KBM-7 (cell line): ENCODE results near the gene ERC2.
"Not testable (repeated sequence)": the region's sequence is repeated elsewhere in the genome, so short reads cannot be mapped to it uniquely, and the experiment has no call there.

Source experiments
- DNase-seq: peaks from one replicate; pipeline ENCODE4 v3.0.0-alpha.2; 2015
- in situ Hi-C: fragments of 300-500 bp; cut with MboI; formaldehyde crosslinking; loops from 2 replicates; pipeline ENCODE4 v1.14.3; 2020; ENCODE audit warnings: low sequenced_read_pairs, low pct_unique_long_range_greater_than_20kb, mixed read lengths

ERC2 gene

GRCh38 chr3:56113231-56113630 is 355.0 kb downstream of the ERC2 start:
- DNase-seq, result no peak
- in situ Hi-C loops, result no loop called here

- DNase-seq, result no peak
- in situ Hi-C loops, result no loop called here
Measured at GRCh38 chr3:56111606-56112304, 356.5 kb downstream of the ERC2 start.

GRCh38 chr3:56110886-56111285 is 357.4 kb downstream of the ERC2 start:
- DNase-seq, result no peak
- in situ Hi-C loops, result no loop called here

GRCh38 chr3:56107157-56107556 is 361.1 kb downstream of the ERC2 start:
- DNase-seq, result no peak
- in situ Hi-C loops, result no loop called here

- no peak for DNase-seq
- in situ Hi-C loops, result no loop called here
Measured at GRCh38 chr3:56102032-56102431, 366.2 kb downstream of the ERC2 start.

GRCh38 chr3:56101576-56101975 is 366.7 kb downstream of the ERC2 start:
- in situ Hi-C loops, result no loop called here
- DNase-seq, result no peak

GRCh38 chr3:56096999-56097398 is 371.3 kb downstream of the ERC2 start:
- in situ Hi-C loops, result no loop called here
- DNase-seq, result no peak

GRCh38 chr3:56094170-56094569 is 374.1 kb downstream of the ERC2 start:
- in situ Hi-C loops, result no loop called here

GRCh38 chr3:56089739-56090138 is 378.5 kb downstream of the ERC2 start:
- in situ Hi-C loops, result no loop called here
- no peak for DNase-seq

More at GRCh38 chr3:56094170-56094569, 374.1 kb downstream of the ERC2 start:
- no peak for DNase-seq

- no peak for DNase-seq
- in situ Hi-C loops, result no loop called here
Measured at GRCh38 chr3:56087451-56088053, 380.7 kb downstream of the ERC2 start.

GRCh38 chr3:56086355-56086754 is 381.9 kb downstream of the ERC2 start:
- no peak for DNase-seq
- in situ Hi-C loops, result no loop called here

GRCh38 chr3:56081246-56081645 is 387.0 kb downstream of the ERC2 start:
- in situ Hi-C loops, result no loop called here
- no peak for DNase-seq

- in situ Hi-C loops, result no loop called here
Measured at GRCh38 chr3:56076746-56077145, 391.5 kb downstream of the ERC2 start.

GRCh38 chr3:56075089-56075488 is 393.2 kb downstream of the ERC2 start:
- in situ Hi-C loops, result no loop called here
- DNase-seq, result no peak

More at GRCh38 chr3:56076746-56077145, 391.5 kb downstream of the ERC2 start:
- DNase-seq, result no peak

- in situ Hi-C loops, result no loop called here
- DNase-seq, result no peak
Measured at GRCh38 chr3:56069766-56070165, 398.5 kb downstream of the ERC2 start.

- in situ Hi-C loops, DNase-seq: not testable (repeated sequence)
Measured at GRCh38 chr3:56066405-56066804, 401.9 kb downstream of the ERC2 start.

GRCh38 chr3:56064684-56065083 is 403.6 kb downstream of the ERC2 start:
- in situ Hi-C loops, result no loop called here
- no peak for DNase-seq

- no peak for DNase-seq
- in situ Hi-C loops, result no loop called here
Measured at GRCh38 chr3:56061279-56061626, 407.0 kb downstream of the ERC2 start.

- in situ Hi-C loops, result no loop called here
- DNase-seq, result no peak
Measured at GRCh38 chr3:56060521-56061278, 407.6 kb downstream of the ERC2 start.

GRCh38 chr3:56059731-56060130 is 408.5 kb downstream of the ERC2 start:
- DNase-seq, result no peak

More at GRCh38 chr3:56059731-56060130, 408.5 kb downstream of the ERC2 start:
- in situ Hi-C loops, result no loop called here
